SK-N-SH treated with all-trans-retinoic acid at 6 μM for 48 hours (cell line): ENCODE data around the gene UBA52.

Experiments
- ARNTL ChIP-seq: fragments of 450-650 bp; formaldehyde crosslinking; IDR thresholded peaks from 2 replicates; pipeline ENCODE4 v1.5.0; 2020; ENCODE audit warnings: low read depth, mild to moderate bottlenecking, moderate library complexity, borderline replicate concordance
- GLIS3 ChIP-seq: fragments of 250-450 bp; sonication (Bioruptor Pico); IDR thresholded peaks from 2 replicates; pipeline ENCODE4 v1.5.0; 2020; ENCODE audit warnings: mild to moderate bottlenecking, moderate library complexity
- ISL1 ChIP-seq: fragments of 250-450 bp; sonication (Bioruptor Pico); IDR thresholded peaks from 2 replicates; pipeline ENCODE4 v2.1.2; 2022; ENCODE audit warnings: mild to moderate bottlenecking, moderate library complexity
- PATZ1 ChIP-seq: fragments of 250-450 bp; sonication (Bioruptor Pico); IDR thresholded peaks from 2 replicates; pipeline ENCODE4 v1.8.0; 2020; ENCODE audit warnings: mild to moderate bottlenecking, moderate library complexity, borderline replicate concordance
- POU6F1 ChIP-seq: fragments of 250-450 bp; sonication (Bioruptor Pico); IDR thresholded peaks from 2 replicates; pipeline ENCODE4 v1.8.0; 2021; ENCODE audit warnings: low read depth, mild to moderate bottlenecking, moderate library complexity, borderline replicate concordance
- RARB ChIP-seq: fragments of 250-450 bp; sonication (Bioruptor Pico); IDR thresholded peaks from 2 replicates; pipeline ENCODE4 v1.8.0; 2021; ENCODE audit warnings: mild to moderate bottlenecking, moderate library complexity
- ZC3H10 ChIP-seq: fragments of 250-450 bp; sonication (Bioruptor Pico); IDR thresholded peaks from 2 replicates; pipeline ENCODE4 v1.5.1; 2021; ENCODE audit warnings: mild to moderate bottlenecking, moderate library complexity
- ZFP30 ChIP-seq: fragments of 450-650 bp; formaldehyde crosslinking; IDR thresholded peaks from 2 replicates; pipeline ENCODE4 v1.5.0; 2022; ENCODE audit warnings: mild to moderate bottlenecking, moderate library complexity
- TF ChIP-seq, protein P1 (sequence below): fragments of 250-450 bp; sonication (Bioruptor Pico); IDR thresholded peaks from 2 replicates; pipeline ENCODE4 v1.5.1; 2020; ENCODE audit warnings: low read depth, mild to moderate bottlenecking, moderate library complexity

DNA sequence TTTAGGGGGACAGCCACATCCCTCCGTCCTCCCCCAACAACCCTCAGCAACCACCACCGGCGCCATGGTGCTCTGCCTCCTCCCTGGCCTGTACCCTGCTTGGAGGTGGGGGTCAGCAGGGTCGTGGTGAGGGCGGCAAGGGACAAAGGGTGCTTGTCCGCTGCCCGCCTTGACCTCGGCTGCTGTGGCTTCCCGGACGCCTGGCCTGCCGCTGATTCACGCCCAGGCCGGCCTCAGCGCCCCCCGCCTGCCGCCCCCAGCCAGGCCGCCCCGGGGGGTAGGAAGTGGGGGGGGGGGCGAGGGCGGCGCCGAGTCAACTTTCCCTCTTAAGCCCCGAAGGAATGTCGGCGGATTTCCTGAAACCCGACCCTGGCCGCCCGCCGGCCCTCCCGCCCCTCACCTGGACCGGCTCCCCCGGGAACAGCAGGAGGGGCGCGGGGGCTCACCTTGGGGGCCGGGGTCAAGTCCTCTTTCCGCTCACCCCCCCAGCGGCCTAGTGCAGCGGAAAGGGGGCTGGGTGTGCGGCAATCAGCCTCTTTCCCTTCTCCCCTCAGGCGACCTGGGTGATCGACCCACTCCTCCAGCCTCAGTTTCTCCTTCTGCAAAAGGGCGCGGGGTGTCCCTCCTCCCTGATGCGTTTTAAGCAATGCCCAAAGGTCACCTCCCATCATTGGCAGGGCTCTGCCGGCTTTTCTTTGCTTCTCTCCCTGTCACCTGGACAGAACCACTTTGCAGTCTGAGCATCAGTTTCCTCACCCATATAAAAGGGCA, 39.1 kb downstream of the UBA52 start:
- TF ChIP-seq ZFP30 (CRISPR knock-in tag) (no peak), RARB (CRISPR knock-in tag) (no peak), ISL1 (CRISPR knock-in tag) (no peak), ARNTL (CRISPR knock-in tag) (no peak), ZC3H10 (CRISPR knock-in tag) (no peak), PATZ1 (CRISPR knock-in tag) (no peak), POU6F1 (no peak), GLIS3 (no peak)
- TF ChIP-seq, protein P1, sequence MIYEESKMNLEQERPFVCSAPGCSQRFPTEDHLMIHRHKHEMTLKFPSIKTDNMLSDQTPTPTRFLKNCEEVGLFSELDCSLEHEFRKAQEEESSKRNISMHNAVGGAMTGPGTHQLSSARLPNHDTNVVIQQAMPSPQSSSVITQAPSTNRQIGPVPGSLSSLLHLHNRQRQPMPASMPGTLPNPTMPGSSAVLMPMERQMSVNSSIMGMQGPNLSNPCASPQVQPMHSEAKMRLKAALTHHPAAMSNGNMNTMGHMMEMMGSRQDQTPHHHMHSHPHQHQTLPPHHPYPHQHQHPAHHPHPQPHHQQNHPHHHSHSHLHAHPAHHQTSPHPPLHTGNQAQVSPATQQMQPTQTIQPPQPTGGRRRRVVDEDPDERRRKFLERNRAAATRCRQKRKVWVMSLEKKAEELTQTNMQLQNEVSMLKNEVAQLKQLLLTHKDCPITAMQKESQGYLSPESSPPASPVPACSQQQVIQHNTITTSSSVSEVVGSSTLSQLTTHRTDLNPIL (CRISPR knock-in tag) = no peak
